Cortex of kidney (tissue), 1 donor: ENCODE results near the gene PEG3.

Source experiments
- DNase-seq: peaks from one replicate; lab custom pipeline; 2025; lab: John Stamatoyannopoulos, UW

PEG3 gene

GRCh38 chr19:56838909-56839651 lies 1.4 kb downstream of the PEG3 start:
- peak; percentile 38 for DNase-seq

GRCh38 chr19:56838024-56838908 lies 2.3 kb downstream of the PEG3 start:
- DNase-seq: no peak

GRCh38 chr19:56837492-56838023 lies 3.0 kb downstream of the PEG3 start:
- no peak for DNase-seq

GRCh38 chr19:56837004-56837403 lies 3.5 kb downstream of the PEG3 start:
- no peak for DNase-seq

- DNase-seq: no peak
These were observed 4.5 kb downstream of the PEG3 start for GRCh38 chr19:56836059-56836458.

- DNase-seq: no peak
These were observed 5.1 kb downstream of the PEG3 start for GRCh38 chr19:56835401-56835800.

- DNase-seq: no peak
These were observed 5.8 kb downstream of the PEG3 start for GRCh38 chr19:56834564-56835375.

- no peak for DNase-seq
These were observed 8.1 kb downstream of the PEG3 start for GRCh38 chr19:56832352-56832928.

GRCh38 chr19:56831255-56831654 lies 9.3 kb downstream of the PEG3 start:
- no peak for DNase-seq

GRCh38 chr19:56829596-56829995 lies 10.9 kb downstream of the PEG3 start:
- DNase-seq: no peak

GRCh38 chr19:56827708-56828107 lies 12.8 kb downstream of the PEG3 start:
- no peak for DNase-seq

GRCh38 chr19:56823956-56824355 lies 16.6 kb downstream of the PEG3 start:
- DNase-seq: no peak

GRCh38 chr19:56823417-56823816 lies 17.1 kb downstream of the PEG3 start:
- no peak for DNase-seq

GRCh38 chr19:56822755-56823154 lies 17.8 kb downstream of the PEG3 start:
- no peak for DNase-seq

GRCh38 chr19:56821675-56822074 lies 18.9 kb downstream of the PEG3 start:
- no peak for DNase-seq

- no peak for DNase-seq
These were observed 19.3 kb downstream of the PEG3 start for GRCh38 chr19:56821209-56821608.

- DNase-seq: no peak
These were observed 21.4 kb downstream of the PEG3 start for GRCh38 chr19:56819166-56819565.

GRCh38 chr19:56814656-56815055 lies 25.9 kb downstream of the PEG3 start:
- DNase-seq: no peak

- DNase-seq: no peak
These were observed 27.0 kb downstream of the PEG3 start for GRCh38 chr19:56813531-56813930.

- no peak for DNase-seq
These were observed 29.0 kb downstream of the PEG3 start for GRCh38 chr19:56811480-56811879.

GRCh38 chr19:56810260-56810659 lies 30.3 kb downstream of the PEG3 start:
- DNase-seq: no peak
